Measurements from ENCODE around the gene CCL7.
A peak's percentile ranks its signal among the peaks of the same experiment; 100 is the strongest.

The CCL7 gene

GRCh38 chr17:34246881-34247280, 23.1 kb upstream of the CCL7 start:
- no peak for DNase-seq (ENCODE audit: low read depth)

DNA sequence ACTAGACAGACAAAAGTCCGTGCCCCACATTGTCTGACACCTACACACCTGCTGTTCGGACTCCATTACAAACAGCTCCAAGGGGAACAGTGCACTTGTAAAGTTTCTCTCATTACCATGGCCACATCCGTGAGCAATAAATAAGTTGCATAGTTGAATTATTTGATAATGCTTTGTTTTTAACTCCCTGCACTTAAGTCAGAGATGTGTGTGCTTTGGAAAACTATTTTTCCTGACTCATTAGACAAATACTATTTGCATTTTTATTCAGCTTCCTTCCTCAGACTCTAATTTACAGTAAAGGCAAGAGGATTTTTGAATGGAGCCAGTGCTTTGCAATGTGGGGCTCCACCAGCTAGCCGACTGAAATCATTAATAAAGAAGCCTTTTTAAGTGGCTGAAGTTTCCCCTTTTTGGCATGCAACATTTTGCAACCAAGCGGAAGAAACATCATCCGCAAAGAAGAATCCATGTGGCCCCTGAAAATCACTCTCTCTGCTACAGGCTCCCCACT, 21.5 kb upstream of the CCL7 start:
- peak; percentile 23 for DNase-seq (ENCODE audit: low read depth)

DNA sequence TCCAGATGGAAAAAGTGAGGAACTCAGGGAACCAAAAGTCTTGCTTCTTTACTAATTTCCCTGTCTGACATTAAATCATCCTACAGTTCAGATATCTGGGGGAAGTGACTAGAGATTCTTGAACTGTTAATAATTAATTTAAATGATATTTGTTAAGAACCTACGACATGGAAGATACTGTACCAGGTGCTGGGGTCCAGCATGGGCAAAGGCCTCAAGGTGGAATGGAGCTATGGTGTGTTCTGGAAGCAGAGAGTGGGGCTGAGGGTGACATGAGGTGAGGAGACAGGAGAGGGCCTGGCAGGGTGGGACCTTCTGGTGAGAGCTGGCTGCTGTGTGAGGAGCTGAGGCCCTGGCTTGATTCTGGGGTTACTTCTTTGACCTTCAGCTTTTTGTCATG, 21.0 kb upstream of the CCL7 start:
- DNase-seq (ENCODE audit: low read depth) = no peak

- no peak for DNase-seq (ENCODE audit: low read depth)
Measured at GRCh38 chr17:34249478-34249877, 20.5 kb upstream of the CCL7 start.

DNA sequence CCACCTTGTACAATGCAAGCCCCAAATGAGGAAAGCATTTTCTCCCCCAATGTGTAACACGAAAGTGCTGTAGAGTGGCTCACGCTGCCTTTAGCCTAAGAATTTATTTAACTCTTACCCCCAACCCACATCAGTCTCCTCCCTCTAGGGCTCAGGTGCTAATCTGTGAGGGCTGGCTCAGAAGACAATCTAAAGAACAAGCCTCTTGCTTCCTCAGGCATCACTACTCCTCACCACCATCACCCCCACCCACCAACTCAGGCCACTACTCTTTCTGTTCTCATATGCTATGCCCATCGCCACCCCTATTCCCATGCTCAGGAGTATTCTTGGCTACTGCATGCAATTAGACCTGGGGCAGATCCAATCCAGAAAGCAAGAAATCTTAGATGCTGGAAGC, 18.8 kb upstream of the CCL7 start:
- no peak for DNase-seq (ENCODE audit: low read depth)

GRCh38 chr17:34252095-34252443, 18.0 kb upstream of the CCL7 start:
- DNase-seq (ENCODE audit: low read depth) = peak; percentile 45

DNA sequence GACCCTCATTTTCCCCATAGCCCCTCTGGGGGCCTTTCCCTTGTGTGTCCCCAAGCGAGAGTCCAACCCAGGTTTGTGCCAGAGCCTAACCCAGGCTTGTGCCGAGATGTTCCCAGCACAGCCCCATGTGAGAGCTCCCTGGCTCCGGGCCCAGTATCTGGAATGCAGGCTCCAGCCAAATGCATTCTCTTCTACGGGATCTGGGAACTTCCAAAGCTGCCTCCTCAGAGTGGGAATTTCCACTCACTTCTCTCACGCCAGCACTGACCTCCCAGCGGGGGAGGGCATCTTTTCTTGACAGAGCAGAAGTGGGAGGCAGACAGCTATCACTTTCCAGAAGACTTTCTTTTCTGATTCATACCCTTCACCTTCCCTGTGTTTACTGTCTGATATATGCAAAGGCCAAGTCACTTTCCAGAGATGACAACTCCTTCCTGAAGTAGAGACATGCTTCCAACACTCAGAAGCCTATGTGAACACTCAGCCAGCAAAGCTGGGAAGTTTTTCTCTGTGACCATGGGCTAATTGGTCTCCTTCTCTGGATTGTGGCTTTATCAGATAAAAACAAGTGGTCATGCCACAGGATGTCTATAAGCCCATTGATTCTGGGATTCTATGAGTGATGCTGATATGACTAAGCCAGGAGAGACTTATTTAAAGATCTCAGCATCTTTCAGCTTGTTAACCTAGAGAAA, 17.4 kb upstream of the CCL7 start:
- DNase-seq (ENCODE audit: low read depth) = peak; percentile 61

- DNase-seq (ENCODE audit: low read depth) = no peak
Measured at GRCh38 chr17:34253139-34253525, 16.9 kb upstream of the CCL7 start.

- peak; percentile 31 for DNase-seq (ENCODE audit: low read depth)
Measured at GRCh38 chr17:34254146-34254545, 15.9 kb upstream of the CCL7 start.

GRCh38 chr17:34254651-34255380, 15.2 kb upstream of the CCL7 start, which contains the start of gene CCL2:
Gene CCL2, plus strand, starts transcription at chr17:34255285. Its CDS starts 65 bp downstream, at chr17:34255350.
- peak; percentile 37 for DNase-seq (ENCODE audit: low read depth)

- no peak for DNase-seq (ENCODE audit: low read depth)
Measured at GRCh38 chr17:34255381-34255732, 14.7 kb upstream of the CCL7 start.

- DNase-seq (ENCODE audit: low read depth) = no peak
Measured at GRCh38 chr17:34255841-34256240, 14.2 kb upstream of the CCL7 start.

GRCh38 chr17:34257299-34257985, 12.6 kb upstream of the CCL7 start:
- no peak for DNase-seq (ENCODE audit: low read depth)

- DNase-seq (ENCODE audit: low read depth) = no peak
Measured at GRCh38 chr17:34257986-34258326, 12.1 kb upstream of the CCL7 start.

- DNase-seq (ENCODE audit: low read depth) = no peak
Measured at GRCh38 chr17:34259146-34259545, 10.9 kb upstream of the CCL7 start.

DNA sequence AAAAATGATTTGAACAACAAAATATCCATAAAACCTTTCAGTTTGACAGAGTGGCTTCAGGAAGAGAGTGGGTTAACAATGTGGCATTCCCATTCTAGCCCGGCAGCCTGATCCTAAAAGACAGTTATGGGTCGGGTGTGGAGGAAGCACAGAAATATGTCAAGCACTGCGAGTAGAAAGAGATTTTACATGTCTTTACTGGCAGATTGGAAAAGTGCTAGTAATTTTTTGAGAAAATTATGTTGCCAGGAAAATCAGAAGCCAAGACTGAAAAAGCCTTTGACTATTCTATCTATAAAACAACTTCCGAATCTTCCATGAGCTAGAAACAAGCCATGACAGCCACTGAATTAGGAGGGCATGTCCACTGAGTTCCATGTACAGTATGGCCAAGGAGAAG, 9.2 kb upstream of the CCL7 start:
- no peak for DNase-seq (ENCODE audit: low read depth)

DNA sequence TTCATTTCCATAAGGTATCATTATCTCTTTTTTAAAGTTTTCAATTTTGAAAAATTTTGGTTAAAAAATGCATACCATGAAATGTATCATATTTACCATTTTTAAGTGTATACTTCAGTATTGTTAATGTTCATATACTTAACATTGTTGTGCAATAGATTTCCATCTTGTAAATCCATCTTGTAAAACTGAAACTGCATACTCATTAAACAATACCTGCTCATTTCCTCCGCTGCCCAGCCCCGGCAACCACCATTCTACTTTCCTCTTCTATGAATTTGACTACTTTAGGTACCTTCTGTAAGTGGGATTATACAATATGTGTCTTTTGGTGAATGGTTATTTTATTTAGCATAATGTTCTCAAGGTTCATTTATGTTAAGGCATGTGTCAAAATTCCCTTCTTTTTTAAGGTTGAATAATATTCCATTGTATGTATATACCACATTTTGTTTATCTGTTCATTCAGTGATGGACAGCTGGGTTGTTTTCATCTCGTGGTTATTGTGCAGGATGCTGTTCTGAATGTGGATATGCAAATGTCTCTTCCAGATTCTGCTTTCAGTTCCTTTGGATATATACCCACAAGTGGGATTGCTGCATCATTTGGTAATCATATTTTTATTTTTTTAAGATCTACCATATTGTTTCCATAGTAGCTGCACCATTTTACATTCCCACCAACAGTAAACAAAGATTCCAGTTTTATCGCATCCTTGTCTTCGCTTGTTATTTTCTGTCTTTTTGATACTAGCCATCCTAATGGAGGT, 8.3 kb upstream of the CCL7 start:
- DNase-seq (ENCODE audit: low read depth) = no peak

DNA sequence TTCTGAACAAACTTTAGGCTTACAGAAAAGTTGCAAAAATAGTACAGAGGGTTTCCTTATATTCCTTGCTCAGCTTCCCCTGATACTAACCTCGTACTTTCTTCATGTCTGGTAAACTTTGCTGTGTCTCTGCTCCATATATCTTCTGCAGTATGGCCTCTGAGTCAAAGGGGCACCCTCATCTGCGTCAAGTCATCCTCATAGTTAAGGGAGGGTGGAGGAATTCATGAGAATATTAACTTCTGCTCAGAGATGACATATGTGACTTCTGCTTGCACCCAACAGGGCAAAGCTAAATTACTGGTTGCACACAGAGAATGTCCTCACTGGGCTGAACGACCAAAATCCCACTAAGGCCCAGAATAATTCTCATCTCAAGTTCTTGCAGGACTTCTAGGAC, 4.3 kb upstream of the CCL7 start:
- DNase-seq (ENCODE audit: low read depth) = no peak

- peak; percentile 45 for DNase-seq (ENCODE audit: low read depth)
Measured at GRCh38 chr17:34275881-34276280, 5.9 kb downstream of the CCL7 start.

DNA sequence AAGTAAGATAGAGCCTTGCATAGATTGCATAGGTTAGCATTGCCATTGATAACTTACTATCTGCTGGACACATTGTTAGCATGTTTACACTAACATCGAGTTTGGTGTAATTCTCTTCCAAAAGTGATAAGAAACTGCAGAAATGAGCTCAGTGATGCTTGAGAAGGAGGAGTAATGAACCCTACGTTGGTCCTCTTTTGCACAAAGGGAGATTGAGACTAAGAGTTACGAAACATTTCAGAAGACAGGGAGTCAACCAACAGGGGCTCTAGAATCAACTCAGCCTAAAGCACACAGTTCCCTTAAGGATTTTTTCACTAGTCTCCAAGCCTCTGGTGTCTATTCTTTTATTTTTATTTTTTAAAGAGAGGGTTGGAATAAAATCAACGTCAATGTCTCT, 6.8 kb downstream of the CCL7 start:
- no peak for DNase-seq (ENCODE audit: low read depth)

DNA sequence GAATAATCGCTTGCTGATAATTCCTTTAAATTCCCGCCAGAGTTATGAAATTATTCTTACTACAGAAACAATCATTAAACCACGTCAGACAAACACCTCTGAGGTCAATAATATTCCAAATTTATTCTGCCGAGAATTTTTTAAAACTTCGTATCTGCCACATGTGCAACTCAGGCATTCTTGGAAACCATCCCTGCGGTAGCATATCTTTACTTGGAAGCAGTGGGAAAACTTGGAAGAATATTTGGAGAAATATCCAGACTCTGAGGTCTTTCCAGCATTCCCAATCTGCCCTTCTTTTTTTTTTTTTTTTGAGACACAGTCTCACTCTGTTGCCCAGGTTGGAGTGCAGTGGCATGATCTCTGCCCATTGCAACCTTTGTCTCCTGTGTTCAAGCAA, 13.6 kb downstream of the CCL7 start:
- DNase-seq (ENCODE audit: low read depth) = no peak

- DNase-seq (ENCODE audit: low read depth) = no peak
Measured at GRCh38 chr17:34285286-34285792, 15.3 kb downstream of the CCL7 start, which contains the start of gene CCL11. Gene CCL11, plus strand, starts transcription at chr17:34285742. Its CDS starts 67 bp downstream, at chr17:34285809.
